Lung (tissue), 12 donors: Measurements from ENCODE around the gene CDKN2C. TPM values are rescaled to one million over a fixed set of nuclear protein-coding genes. Genes with fewer than 3 reads are reported as not detected.

Experiments
- ATAC-seq: fragments of 200-7000 bp; cut with Tn5 transposase; one replicate; pipeline ENCODE4 v1.9.1; 2020; ENCODE audit warnings: moderate number of reproducible peaks; ENCODE audit not compliant: insufficient read depth, low FRiP score
- DNase-seq, 3 donors: peaks; one replicate each; pipeline ENCODE4 v3.0.0-alpha.2; 2013 to 2017
- H3K27ac ChIP-seq, 2 donors: one replicate each; pipeline ENCODE4 v1.5.1; 2013; ENCODE audit warnings: mild to moderate bottlenecking in 2 of 2, moderate library complexity in 2 of 2, control low read depth in 1 of 2, inconsistent platforms in 1 of 2, low read depth in 1 of 2, low read length in 1 of 2
- H3K27me3 ChIP-seq, 3 donors: one replicate each; pipeline ENCODE4 v1.5.1; 2013; ENCODE audit warnings: low read length in 2 of 3; ENCODE audit not compliant: control insufficient read depth in 3 of 3, insufficient read depth in 3 of 3
- H3K36me3 ChIP-seq, 4 donors: one replicate each; pipeline ENCODE4 v1.5.1; 2013; ENCODE audit warnings: low read length in 4 of 4, mild to moderate bottlenecking in 1 of 4, moderate library complexity in 1 of 4; ENCODE audit not compliant: control insufficient read depth in 4 of 4, insufficient read depth in 4 of 4
- H3K4me1 ChIP-seq, 5 donors: one replicate each; pipeline ENCODE4 v1.5.1; 2013; ENCODE audit warnings: low read length in 5 of 5, mild to moderate bottlenecking in 2 of 5, moderate library complexity in 1 of 5; ENCODE audit not compliant: control insufficient read depth in 5 of 5, insufficient read depth in 5 of 5
- H3K4me3 ChIP-seq: one replicate; pipeline ENCODE4 v1.5.1; 2013; ENCODE audit warnings: mild to moderate bottlenecking, control low read depth, moderate library complexity
- H3K9ac ChIP-seq, 2 donors: one replicate each; pipeline ENCODE4 v1.5.1; 2013; ENCODE audit warnings: low read length in 2 of 2, control low read depth in 1 of 2; ENCODE audit not compliant: insufficient read depth in 1 of 2
- H3K9me3 ChIP-seq, 4 donors: one replicate each; pipeline ENCODE4 v1.5.1; 2013; ENCODE audit warnings: low read length in 3 of 4, mild to moderate bottlenecking in 1 of 4, moderate library complexity in 1 of 4; ENCODE audit not compliant: control insufficient read depth in 4 of 4, insufficient read depth in 3 of 4
- WGBS, 2 donors: extraction: QIAGEN DNeasy Blood & Tissue Kit; methylation state at CpG; one replicate each; pipeline ENCODE4 v1.1.7; 2013; 5-methylcytosine and 5-hydroxymethylcytosine counted together
- polyA plus RNA-seq, 2 donors: library from polyadenylated mRNA; stranded (reverse); fragments of 200-250 nt; gene quantifications; one replicate each; pipeline ENCODE4 v1.2.1, GENCODE V29; 2013
- total RNA-seq, 2 donors: library from RNA; depleted of rRNA in 1 of 2; stranded (reverse); fragments of >200 nt in 1 of 2; gene quantifications; one replicate each; pipeline ENCODE4 v1.2.1, GENCODE V29; 2014 to 2021
- TF ChIP-seq, protein P1 (sequence below): IDR thresholded peaks from 2 replicates; pipeline ENCODE4 v1.5.1; 2012; ENCODE audit warnings: mild to moderate bottlenecking; ENCODE audit errors: control extremely low read depth, extremely low read depth
- donor health status: control.
- donor health status: control.
- donor health status: Bipolar disorder and iron deficiency.
- donor health status: healthy.
- donor health status: DM: yes; HTN: yes; CAD: no.

The CDKN2C gene
- total and polyA plus RNA-seq, 4 donors, result 5.7 to 8.9 (median 7.6) TPM

DNA sequence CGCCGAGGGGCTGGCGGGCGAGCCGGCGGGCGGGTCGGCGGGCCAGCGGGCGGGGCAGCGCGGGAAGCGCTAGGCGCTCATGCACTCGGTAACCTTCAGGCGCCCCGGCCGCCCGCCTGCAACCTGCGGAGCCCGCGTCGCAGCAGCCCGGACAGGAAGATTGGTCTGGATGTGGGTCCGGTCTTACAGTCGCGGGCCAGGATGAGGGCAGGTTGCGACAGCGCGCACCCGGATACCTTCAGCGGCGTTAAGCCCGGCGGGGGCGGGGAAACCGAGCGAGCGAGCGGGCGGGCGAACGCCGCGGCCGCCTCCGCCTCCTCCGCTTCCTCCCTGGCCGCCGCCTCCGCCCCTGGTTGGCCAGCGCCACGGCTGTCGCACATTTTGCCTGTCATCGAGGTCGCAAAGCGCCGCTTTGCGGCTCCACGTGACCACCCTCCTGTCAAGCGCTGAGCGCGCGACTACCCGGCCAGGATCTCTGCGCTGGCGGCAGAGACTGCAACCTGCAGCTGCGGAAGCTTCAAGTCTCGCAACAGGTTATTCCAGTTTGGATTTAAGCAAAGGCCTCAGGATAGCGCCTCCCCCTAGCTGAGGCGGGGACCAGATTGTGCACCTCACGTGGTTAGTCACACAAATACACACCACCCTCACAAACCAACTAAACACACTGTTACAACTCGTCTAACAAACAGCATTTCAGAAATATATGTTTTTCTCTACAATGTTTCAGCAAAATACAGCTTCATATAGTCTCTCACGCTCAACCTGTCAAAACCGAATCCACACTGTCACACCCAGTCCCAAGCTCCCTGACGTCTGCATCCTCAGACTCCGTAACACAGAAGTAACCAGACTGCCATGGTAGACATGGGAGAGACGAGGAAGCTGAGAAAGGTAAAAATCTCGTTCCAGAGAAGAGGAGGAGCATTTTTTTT is 9.9 kb upstream of the CDKN2C start, which contains the start of gene FAF1:
TSS of gene FAF1 (minus strand) at position 355 of the 932 bp plus-strand sequence. CDS start 456 bp downstream, outside the sequence.
- ATAC-seq, result peak; percentile 96
- Histone ChIP-seq H3K9me3 (no peaks in the 10 kb centered on the region), H3K9ac (peak within 1 kb of the TSS in 1 of 2 donors; percentile 93), H3K4me3 (peak within 1 kb of the TSS; percentile 97), H3K27me3 (peaks cover 0 to 2% (median 0%) of the 10 kb centered on the region in 3 donors), H3K4me1 (peaks cover 0 to 10% (median 2%) of the 10 kb centered on the region in 5 donors), H3K36me3 (no peaks in the 10 kb centered on the region), H3K27ac (peak within 1 kb of the TSS; percentile 85 to 91)
- 0 to 1% methylated on average over 46 to 80 of the region's 80 CpGs for WGBS, 2 donors
- TF ChIP-seq, protein P1, sequence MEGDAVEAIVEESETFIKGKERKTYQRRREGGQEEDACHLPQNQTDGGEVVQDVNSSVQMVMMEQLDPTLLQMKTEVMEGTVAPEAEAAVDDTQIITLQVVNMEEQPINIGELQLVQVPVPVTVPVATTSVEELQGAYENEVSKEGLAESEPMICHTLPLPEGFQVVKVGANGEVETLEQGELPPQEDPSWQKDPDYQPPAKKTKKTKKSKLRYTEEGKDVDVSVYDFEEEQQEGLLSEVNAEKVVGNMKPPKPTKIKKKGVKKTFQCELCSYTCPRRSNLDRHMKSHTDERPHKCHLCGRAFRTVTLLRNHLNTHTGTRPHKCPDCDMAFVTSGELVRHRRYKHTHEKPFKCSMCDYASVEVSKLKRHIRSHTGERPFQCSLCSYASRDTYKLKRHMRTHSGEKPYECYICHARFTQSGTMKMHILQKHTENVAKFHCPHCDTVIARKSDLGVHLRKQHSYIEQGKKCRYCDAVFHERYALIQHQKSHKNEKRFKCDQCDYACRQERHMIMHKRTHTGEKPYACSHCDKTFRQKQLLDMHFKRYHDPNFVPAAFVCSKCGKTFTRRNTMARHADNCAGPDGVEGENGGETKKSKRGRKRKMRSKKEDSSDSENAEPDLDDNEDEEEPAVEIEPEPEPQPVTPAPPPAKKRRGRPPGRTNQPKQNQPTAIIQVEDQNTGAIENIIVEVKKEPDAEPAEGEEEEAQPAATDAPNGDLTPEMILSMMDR, result no peak
- DNase-seq, result peak; percentile 96 to 99 (median 97)

DNA sequence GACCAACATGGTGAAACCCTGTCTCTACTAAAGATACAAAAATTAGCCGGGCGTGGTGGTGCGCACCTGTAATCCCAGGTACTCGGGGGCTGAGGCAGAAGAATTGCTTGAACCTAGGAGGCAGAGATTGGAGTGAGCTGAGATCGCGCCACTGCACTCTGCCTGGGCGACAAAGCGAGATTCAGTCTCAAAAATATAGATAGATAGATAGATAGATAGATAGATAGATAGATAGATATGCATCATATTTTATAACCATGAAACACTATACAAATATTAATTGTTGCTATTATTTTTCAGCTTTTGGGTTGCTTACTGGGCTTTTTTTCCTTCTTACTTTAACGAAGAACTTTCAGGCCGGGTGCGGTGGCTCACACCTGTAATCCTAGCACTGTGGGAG is 5.2 kb upstream of the CDKN2C start:
- TF ChIP-seq, protein P1, result no peak
- Histone ChIP-seq H3K4me3 (no peak overlapping the region), H3K27ac (no peak overlapping the region), H3K9ac (no peak overlapping the region), H3K4me1 (peaks cover 0 to 11% (median 0%) of the 10 kb centered on the region in 5 donors), H3K27me3 (peaks cover 0 to 2% (median under 1%) of the 10 kb centered on the region in 3 donors), H3K36me3 (no peaks in the 10 kb centered on the region), H3K9me3 (no peaks in the 10 kb centered on the region)
- ATAC-seq, result no peak
- WGBS, 2 donors, result 93 to 95% methylated on average over 11 of the region's 11 CpGs
- no peak for DNase-seq

DNA sequence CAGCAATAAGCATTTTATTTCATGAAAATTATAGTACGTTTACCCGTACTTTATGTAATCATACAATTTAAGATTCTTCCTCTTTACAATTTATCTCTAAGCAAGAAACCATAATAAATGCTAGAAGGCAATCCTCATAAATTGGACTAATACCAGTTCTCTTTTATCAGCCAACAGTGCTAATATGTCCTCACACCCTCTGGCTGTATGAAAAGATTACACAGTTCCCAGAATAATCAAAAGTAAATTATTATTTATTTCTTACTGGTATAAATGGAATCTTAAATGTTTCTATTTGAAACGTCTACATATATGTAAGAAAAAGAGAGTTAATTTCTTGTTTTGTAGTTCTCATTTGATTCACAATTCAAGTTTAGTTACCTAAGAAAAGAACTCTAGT is 3.1 kb upstream of the CDKN2C start:
- Histone ChIP-seq H3K9ac (no peak overlapping the region), H3K4me1 (peaks cover 0 to 20% (median 0%) of the 10 kb centered on the region in 5 donors), H3K27ac (no peak overlapping the region), H3K27me3 (peaks cover 0 to 18% (median 4%) of the 10 kb centered on the region in 3 donors), H3K36me3 (no peaks in the 10 kb centered on the region), H3K4me3 (no peak overlapping the region), H3K9me3 (no peaks in the 10 kb centered on the region)
- DNase-seq (no peak), ATAC-seq (no peak)
- TF ChIP-seq, protein P1, result no peak
- 79 to 83% methylated on average over 3 of the region's 3 CpGs for WGBS, 2 donors
